ENCODE measurements around the gene PAEP. TPM values are rescaled to one million over a fixed set of nuclear protein-coding genes. Genes with fewer than 3 reads are reported as not detected.

The PAEP gene
- total RNA-seq = not detected in 2 replicates

GRCh38 chr9:135561391-135562234 lies at the start of gene PAEP:
Gene PAEP, plus strand, starts transcription at chr9:135561756.

GRCh38 chr9:135520916-135521607 lies 40.5 kb upstream of the PAEP start, which contains the start of gene LCN1:
Gene LCN1, plus strand, starts transcription at chr9:135521440. Its CDS starts 58 bp downstream, at chr9:135521498.

GRCh38 chr9:135545646-135546176 lies 15.8 kb upstream of the PAEP start, which contains the start of gene OBP2A:
Gene OBP2A, plus strand, starts transcription at chr9:135546126. Its CDS starts 55 bp downstream, at chr9:135546181.

Other genes with a start within 250 kb of the PAEP start
- 13.4 and 15.6 TPM in 2 replicates for gene PPP1R26, start 82.0 kb upstream of the PAEP start, total RNA-seq
- gene MRPS2, start 61.1 kb upstream of the PAEP start, total RNA-seq = 13.8 and 13.9 TPM in 2 replicates
- gene LCN1, start 40.3 kb upstream of the PAEP start, total RNA-seq = 0.20 and 0.43 TPM in 2 replicates
- not detected in 2 replicates for gene OBP2A, start 15.6 kb upstream of the PAEP start, total RNA-seq
- not detected in 2 replicates for gene GLT6D1, start 77.8 kb downstream of the PAEP start, total RNA-seq
- not detected in 2 replicates for gene LCN9, start 101.6 kb downstream of the PAEP start, total RNA-seq
- not detected in 2 replicates for gene SOHLH1, start 137.7 kb downstream of the PAEP start, total RNA-seq
- gene KCNT1, start 140.4 kb downstream of the PAEP start, total RNA-seq = not detected in 2 replicates

All from smooth muscle cell of the pulmonary artery (primary cell).